HEK293T (cell line): ENCODE measurements around the gene TRPM2.

ENCODE experiments used
- ARNT ChIP-seq: fragments of 450-650 bp; IDR thresholded peaks from 2 replicates; pipeline ENCODE4 v1.6.1; 2017; ENCODE audit warnings: mild to moderate bottlenecking
- BHLHE40 ChIP-seq: fragments of 450-650 bp; IDR thresholded peaks from 2 replicates; pipeline ENCODE4 v1.6.1; 2016; ENCODE audit warnings: mild to moderate bottlenecking, moderate library complexity, borderline replicate concordance
- ELF4 ChIP-seq: fragments of 450-650 bp; IDR thresholded peaks from 2 replicates; pipeline ENCODE4 v1.6.1; 2017; ENCODE audit warnings: antibody characterized with exemption
- FOXK2 ChIP-seq: fragments of 450-650 bp; IDR thresholded peaks from 2 replicates; pipeline ENCODE4 v1.6.1; 2016; ENCODE audit warnings: mild to moderate bottlenecking
- FOXM1 ChIP-seq: fragments of 450-650 bp; IDR thresholded peaks from 2 replicates; pipeline ENCODE4 v1.6.1; 2017; ENCODE audit warnings: mild to moderate bottlenecking, borderline replicate concordance
- SP1 ChIP-seq: fragments of 450-650 bp; IDR thresholded peaks from 2 replicates; pipeline ENCODE4 v1.6.1; 2017
- SUZ12 ChIP-seq: fragments of 450-650 bp; IDR thresholded peaks from 2 replicates; pipeline ENCODE4 v1.6.1; 2016; ENCODE audit warnings: mild to moderate bottlenecking
- TARDBP ChIP-seq: fragments of 450-650 bp; IDR thresholded peaks from 2 replicates; pipeline ENCODE4 v1.6.1; 2016
- ZNF384 ChIP-seq: fragments of 450-650 bp; IDR thresholded peaks from 2 replicates; pipeline ENCODE4 v1.6.1; 2016

DNA sequence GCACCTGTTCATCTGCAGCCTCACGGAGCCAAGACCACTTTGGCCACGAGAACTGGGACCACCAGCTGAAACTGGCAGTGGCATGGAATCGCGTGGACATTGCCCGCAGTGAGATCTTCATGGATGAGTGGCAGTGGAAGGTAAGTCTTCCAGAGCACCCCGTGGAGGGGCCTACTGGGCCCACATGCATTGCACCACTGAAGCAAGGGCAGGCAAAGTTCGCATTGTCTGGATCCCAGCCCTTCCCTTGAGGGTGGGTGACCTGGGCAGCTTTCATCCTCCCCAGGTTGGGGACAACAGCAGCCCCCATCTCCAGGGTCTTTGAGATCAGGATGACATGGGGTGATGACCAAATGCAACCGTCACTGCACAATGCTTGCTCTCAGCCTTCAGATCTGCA is 37.5 kb downstream of the TRPM2 start:
- TF ChIP-seq SUZ12 (no peak), FOXM1 (no peak), TARDBP (no peak), SP1 (no peak), ELF4 (no peak), BHLHE40 (no peak), FOXK2 (no peak), ARNT (no peak), ZNF384 (no peak)
